ENCODE measurements around the gene AKT3.

AKT3 gene

DNA sequence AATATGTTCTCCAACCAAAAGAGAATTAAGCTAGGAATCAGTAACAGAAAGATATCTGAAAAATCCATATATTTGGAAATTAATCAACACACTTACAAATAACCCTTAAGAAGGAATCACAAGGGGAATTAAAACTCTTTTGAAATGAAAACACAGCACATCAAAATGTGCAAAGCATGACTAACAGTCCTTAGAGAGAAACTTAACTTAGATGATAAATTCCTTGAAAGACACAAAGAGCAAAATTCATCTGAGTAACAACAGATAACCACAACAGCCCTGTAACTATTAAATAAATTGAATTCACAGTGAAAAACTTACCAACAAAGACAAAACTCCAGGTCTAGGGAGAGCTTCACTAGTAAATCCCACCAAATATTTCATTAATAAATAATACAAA is 310.4 kb downstream of the AKT3 start:
- no peak for DNase-seq (ENCODE audit: low read depth)
- TF ChIP-seq, protein P1, sequence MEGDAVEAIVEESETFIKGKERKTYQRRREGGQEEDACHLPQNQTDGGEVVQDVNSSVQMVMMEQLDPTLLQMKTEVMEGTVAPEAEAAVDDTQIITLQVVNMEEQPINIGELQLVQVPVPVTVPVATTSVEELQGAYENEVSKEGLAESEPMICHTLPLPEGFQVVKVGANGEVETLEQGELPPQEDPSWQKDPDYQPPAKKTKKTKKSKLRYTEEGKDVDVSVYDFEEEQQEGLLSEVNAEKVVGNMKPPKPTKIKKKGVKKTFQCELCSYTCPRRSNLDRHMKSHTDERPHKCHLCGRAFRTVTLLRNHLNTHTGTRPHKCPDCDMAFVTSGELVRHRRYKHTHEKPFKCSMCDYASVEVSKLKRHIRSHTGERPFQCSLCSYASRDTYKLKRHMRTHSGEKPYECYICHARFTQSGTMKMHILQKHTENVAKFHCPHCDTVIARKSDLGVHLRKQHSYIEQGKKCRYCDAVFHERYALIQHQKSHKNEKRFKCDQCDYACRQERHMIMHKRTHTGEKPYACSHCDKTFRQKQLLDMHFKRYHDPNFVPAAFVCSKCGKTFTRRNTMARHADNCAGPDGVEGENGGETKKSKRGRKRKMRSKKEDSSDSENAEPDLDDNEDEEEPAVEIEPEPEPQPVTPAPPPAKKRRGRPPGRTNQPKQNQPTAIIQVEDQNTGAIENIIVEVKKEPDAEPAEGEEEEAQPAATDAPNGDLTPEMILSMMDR (IDR thresholded peaks at IDR 0.05; ENCODE audit: control insufficient read depth, extremely low read depth, insufficient read depth), result no peak
- H3K4me3 ChIP-seq (ENCODE audit: low read depth, low read length), result no peak overlapping the region

DNA sequence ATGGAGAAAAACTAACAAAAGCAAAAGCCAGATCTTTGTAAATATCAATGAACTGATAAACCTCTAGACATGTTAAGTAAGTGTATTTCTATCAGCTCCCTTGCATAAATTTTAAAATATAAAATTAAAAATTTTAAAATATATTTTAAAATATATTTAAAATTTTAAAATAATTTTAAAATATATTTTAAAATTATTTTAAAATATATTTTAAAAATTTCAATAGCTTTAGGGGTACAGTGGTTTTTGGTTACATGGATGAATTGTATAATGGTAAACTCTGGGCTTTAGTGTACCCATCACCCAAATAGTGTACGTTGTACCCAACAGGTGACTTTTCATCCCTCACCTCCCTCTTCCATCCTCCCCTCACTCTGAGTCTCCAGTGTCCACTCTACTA is 315.0 kb downstream of the AKT3 start:
- TF ChIP-seq, protein P1 (IDR thresholded peaks at IDR 0.05; ENCODE audit: control insufficient read depth, extremely low read depth, insufficient read depth), result no peak
- H3K4me3 ChIP-seq (ENCODE audit: low read depth, low read length), result no peak overlapping the region
- no peak for DNase-seq (ENCODE audit: low read depth)

DNA sequence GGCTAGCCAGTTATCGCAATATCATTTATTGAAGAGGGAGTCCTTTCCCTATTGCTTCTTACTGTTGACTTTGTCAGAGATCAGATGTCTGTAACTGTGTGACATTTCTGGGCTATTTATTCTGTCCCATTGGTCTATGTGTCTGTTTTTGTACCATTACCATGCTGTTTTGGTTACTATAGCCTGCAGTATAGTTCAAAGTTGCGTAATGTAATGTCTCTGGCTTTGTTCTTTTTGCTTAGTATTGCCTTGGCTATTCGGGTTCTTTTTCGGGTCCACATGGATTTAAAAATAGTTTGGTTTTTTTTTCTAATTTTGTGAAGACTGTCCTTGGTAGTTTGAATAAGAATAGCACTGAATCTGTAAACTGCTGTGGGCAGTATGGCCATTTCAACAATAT is 320.5 kb downstream of the AKT3 start:
- TF ChIP-seq, protein P1 (IDR thresholded peaks at IDR 0.05; ENCODE audit: control insufficient read depth, extremely low read depth, insufficient read depth), result no peak
- H3K4me3 ChIP-seq (ENCODE audit: low read depth, low read length), result no peak overlapping the region
- no peak for DNase-seq (ENCODE audit: low read depth)

DNA sequence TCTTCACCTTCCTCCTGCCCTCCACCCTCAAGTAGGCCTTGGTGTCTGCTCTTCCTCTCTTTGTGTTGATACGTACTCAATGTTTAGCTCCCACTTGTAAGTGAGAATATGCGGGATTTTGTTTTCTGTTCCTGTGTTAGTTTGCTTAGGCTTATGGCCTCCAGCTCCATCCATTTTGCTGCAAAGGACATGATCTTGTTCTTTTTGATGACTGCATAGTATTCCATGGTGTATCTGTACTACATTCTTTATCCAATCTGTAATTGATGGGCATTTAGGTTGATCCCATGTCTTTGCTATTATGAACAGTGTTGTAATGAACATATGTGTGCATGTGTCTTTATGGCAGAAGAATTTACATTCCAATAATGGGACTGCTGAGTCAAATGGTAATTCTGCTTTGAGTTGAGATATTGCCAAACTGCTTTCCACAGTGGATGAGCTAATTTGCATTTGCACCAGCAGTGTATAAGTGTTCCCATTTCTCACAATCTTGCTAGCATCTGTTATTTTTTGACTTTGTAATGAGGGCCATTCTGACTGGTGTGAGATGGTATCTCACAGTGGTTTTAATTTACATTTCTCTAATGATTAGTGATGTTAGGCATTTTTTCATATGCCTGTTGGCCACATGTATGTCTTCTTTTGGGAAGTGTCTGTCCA is 321.5 kb downstream of the AKT3 start:
- H3K4me3 ChIP-seq (ENCODE audit: low read depth, low read length), result no peak overlapping the region
- no peak for DNase-seq (ENCODE audit: low read depth)
- TF ChIP-seq, protein P1 (IDR thresholded peaks at IDR 0.05; ENCODE audit: control insufficient read depth, extremely low read depth, insufficient read depth), result no peak

DNA sequence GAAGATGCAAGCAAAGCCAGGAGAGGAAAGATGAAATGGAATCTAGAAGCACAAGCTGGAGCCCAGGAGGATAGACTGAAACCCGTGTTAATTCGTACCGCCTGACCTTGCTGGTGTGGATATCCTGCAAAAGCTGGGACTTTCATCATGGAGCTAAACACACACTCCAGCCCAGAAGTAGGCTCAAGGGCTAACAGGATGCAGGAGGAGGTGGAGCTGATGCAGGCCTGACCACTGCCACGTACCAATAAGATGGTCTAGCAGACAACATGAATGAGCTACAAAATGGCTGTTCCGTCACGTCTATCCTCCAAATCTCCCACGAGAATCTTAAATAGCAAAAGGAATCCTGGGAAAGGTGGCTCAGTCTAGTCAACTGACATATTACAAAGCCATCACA is 323.9 kb downstream of the AKT3 start:
- no peak overlapping the region for H3K4me3 ChIP-seq (ENCODE audit: low read depth, low read length)
- TF ChIP-seq, protein P1 (IDR thresholded peaks at IDR 0.05; ENCODE audit: control insufficient read depth, extremely low read depth, insufficient read depth), result no peak
- no peak for DNase-seq (ENCODE audit: low read depth)

DNA sequence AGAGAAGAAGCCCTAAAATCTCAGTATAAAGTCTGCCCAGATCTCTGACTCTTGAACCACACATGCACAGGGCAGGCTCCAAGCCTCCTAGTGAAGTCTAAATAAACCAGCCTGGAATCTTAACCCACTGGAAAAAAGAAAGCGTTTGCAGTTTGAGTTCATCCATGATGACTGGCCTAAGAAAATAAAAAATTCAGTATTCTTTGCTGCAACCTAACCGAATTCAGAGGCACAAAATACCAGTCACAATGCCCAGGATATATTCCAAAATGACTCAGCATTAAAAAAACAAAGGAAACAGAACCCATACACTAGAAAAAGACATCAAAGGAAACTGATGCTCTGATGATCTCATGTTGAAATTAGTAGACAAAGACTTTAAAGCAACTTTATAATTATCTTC is 325.0 kb downstream of the AKT3 start:
- no peak for DNase-seq (ENCODE audit: low read depth)
- H3K4me3 ChIP-seq (ENCODE audit: low read depth, low read length), result no peak overlapping the region
- TF ChIP-seq, protein P1 (IDR thresholded peaks at IDR 0.05; ENCODE audit: control insufficient read depth, extremely low read depth, insufficient read depth), result no peak

DNA sequence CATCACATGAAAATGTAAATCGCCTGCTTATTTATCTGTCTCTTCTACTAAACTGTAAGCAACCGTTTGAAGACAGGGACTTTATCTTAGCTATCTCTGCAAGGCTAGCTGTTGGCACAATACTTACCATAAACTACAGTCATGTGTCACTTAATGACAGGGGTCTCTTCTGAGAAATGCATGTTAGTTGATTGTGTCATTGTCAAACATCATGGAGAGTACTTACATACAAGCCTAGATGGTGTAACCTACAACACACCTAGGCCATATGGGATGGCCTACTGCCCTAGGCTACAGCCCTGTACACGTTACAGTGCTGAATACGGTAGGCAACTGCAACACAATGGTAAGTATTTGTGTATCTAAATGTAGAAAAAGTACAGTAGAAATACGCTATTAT is 326.3 kb downstream of the AKT3 start:
- H3K4me3 ChIP-seq (ENCODE audit: low read depth, low read length), result no peak overlapping the region
- TF ChIP-seq, protein P1 (IDR thresholded peaks at IDR 0.05; ENCODE audit: control insufficient read depth, extremely low read depth, insufficient read depth), result no peak
- DNase-seq (ENCODE audit: low read depth), result no peak
